Fibroblast of skin of abdomen (primary cell): Measurements from ENCODE around the gene MRPL40.
A peak's percentile ranks its signal among the peaks of the same experiment; 100 is the strongest.

Source experiments
- DNase-seq: peaks from one replicate; pipeline ENCODE4 v3.0.0-alpha.2; 2013

The MRPL40 gene

GRCh38 chr22:19483481-19484244 is 51.3 kb downstream of the MRPL40 start:
- peak; percentile 6 for DNase-seq
